MG63 (cell line): ENCODE results near the gene TNKS1BP1. TPM values are rescaled to one million over a fixed set of nuclear protein-coding genes. Genes with fewer than 3 reads are reported as not detected.
A peak's percentile ranks its signal among the peaks of the same experiment; 100 is the strongest.
"Not testable (repeated sequence)": the region's sequence is repeated elsewhere in the genome, so short reads cannot be mapped to it uniquely, and the experiment has no call there.

Source experiments
- DNase-seq: peaks from one replicate; pipeline ENCODE4 v3.0.0-alpha.2; 2020
- H3K27me3 ChIP-seq: fragments of 250-450 bp; sonication (Bioruptor Pico); 2 replicates; pipeline ENCODE4 v1.5.1; 2020; ENCODE audit warnings: mild to moderate bottlenecking, moderate library complexity
- H3K36me3 ChIP-seq: fragments of 250-450 bp; sonication (Bioruptor Pico); 2 replicates; pipeline ENCODE4 v1.5.1; 2020; ENCODE audit warnings: mild to moderate bottlenecking, moderate library complexity
- H3K4me3 ChIP-seq: fragments of 250-450 bp; sonication (Bioruptor Pico); 2 replicates; pipeline ENCODE4 v1.5.1; 2020; ENCODE audit warnings: mild to moderate bottlenecking, moderate library complexity
- H3K9me3 ChIP-seq: fragments of 250-450 bp; sonication (Bioruptor Pico); 2 replicates; pipeline ENCODE4 v1.5.1; 2020; ENCODE audit warnings: mild to moderate bottlenecking, moderate library complexity
- total RNA-seq: library from RNA; depleted of rRNA; stranded (reverse); fragments of >200 nt; shearing (Covaris generic); gene quantifications from 2 replicates; pipeline ENCODE4 v1.2.3, GENCODE V29; 2014; ENCODE audit warnings: low replicate concordance

TNKS1BP1 gene
- total RNA-seq, 1 experiment from 2014 or later, result 86.8 TPM

GRCh38 chr11:57341250-57341808 lies 16.6 kb upstream of the TNKS1BP1 start:
- no peaks in the 10 kb centered on the region for H3K27me3 ChIP-seq
- H3K9me3 ChIP-seq, result no peaks in the 10 kb centered on the region
- DNase-seq, result no peak
- H3K36me3 ChIP-seq, result no peaks in the 10 kb centered on the region
- H3K4me3 ChIP-seq, result no peak overlapping the region

- H3K4me3 ChIP-seq, result no peak overlapping the region
- no peaks in the 10 kb centered on the region for H3K9me3 ChIP-seq
- H3K27me3 ChIP-seq, result no peaks in the 10 kb centered on the region
- no peak for DNase-seq
- H3K36me3 ChIP-seq, result no peaks in the 10 kb centered on the region
Measured at GRCh38 chr11:57340039-57340615, 15.4 kb upstream of the TNKS1BP1 start.

DNA sequence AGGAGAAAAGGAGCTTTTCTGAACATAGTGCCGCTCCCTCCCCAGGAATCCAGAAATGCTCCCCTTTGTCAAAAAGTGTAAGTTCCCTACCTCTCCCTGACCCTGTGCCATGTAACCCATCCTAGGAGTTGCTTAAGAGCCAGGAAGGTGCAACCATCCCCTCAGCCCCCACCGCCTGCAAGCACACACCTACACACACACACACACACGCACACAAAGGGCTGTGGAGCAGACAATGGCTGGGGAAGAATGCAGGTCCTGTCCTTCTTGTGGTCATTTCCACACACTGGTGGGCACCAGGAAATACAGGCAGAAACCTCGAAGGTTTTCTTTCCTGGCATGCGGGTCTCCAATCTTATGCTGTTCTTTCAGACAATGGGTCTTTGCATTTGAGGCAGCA lies 14.6 kb upstream of the TNKS1BP1 start:
- DNase-seq, result no peak
- no peaks in the 10 kb centered on the region for H3K27me3 ChIP-seq
- peaks cover 8% of the 10 kb centered on the region for H3K36me3 ChIP-seq
- no peaks in the 10 kb centered on the region for H3K9me3 ChIP-seq
- H3K4me3 ChIP-seq, result no peak overlapping the region

- DNase-seq, result no peak
- Histone ChIP-seq H3K4me3 (no peak within 1 kb of the TSS), H3K9me3 (no peaks in the 10 kb centered on the region), H3K27me3 (no peaks in the 10 kb centered on the region), H3K36me3 (peaks cover 19% of the 10 kb centered on the region)
Measured at GRCh38 chr11:57338142-57338541, 13.4 kb upstream of the TNKS1BP1 start, which contains the start of gene P2RX3. P2RX3 (plus strand) TSS chr11:57338352; CDS start chr11:57338551, 199 bp downstream.

- not testable (repeated sequence) for H3K27me3 ChIP-seq
Measured at GRCh38 chr11:57336856-57337255, 12.1 kb upstream of the TNKS1BP1 start.

GRCh38 chr11:57336111-57336666 lies 11.4 kb upstream of the TNKS1BP1 start:
- Histone ChIP-seq H3K9me3 (no peaks in the 10 kb centered on the region), H3K4me3 (peak overlapping the region; percentile 66), H3K36me3 (peaks cover 39% of the 10 kb centered on the region), H3K27me3 (no peaks in the 10 kb centered on the region)
- no peak for DNase-seq

More at GRCh38 chr11:57336856-57337255, 12.1 kb upstream of the TNKS1BP1 start:
- H3K4me3 ChIP-seq, H3K9me3 ChIP-seq, DNase-seq: not testable (repeated sequence)
- peaks cover 32% of the 10 kb centered on the region for H3K36me3 ChIP-seq

- DNase-seq, result peak; percentile 91
- Histone ChIP-seq H3K36me3 (peaks cover 46% of the 10 kb centered on the region), H3K4me3 (peak within 1 kb of the TSS; percentile 66), H3K9me3 (no peaks in the 10 kb centered on the region), H3K27me3 (no peaks in the 10 kb centered on the region)
Measured at GRCh38 chr11:57335343-57336110, 10.8 kb upstream of the TNKS1BP1 start, which contains the start of gene SSRP1. SSRP1 (minus strand) TSS chr11:57335892; CDS start chr11:57335121, 771 bp downstream.

DNA sequence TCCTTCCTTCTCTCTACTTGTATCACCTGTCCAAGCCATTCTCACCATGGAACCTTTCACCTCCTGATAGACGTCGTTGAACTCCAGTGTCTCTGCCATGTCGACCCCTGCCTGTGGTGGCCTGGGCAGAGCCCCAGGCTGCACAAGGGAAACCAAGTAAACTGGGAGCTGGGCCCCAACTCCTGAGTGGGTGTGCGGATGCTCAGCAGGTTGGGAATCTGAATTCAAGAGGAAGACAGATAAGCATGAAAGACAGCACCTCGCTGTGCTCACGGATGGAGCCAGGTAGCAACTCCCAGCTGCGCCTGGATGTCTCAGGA lies 10.2 kb upstream of the TNKS1BP1 start:
- Histone ChIP-seq H3K4me3 (peak overlapping the region; percentile 66), H3K36me3 (peaks cover 51% of the 10 kb centered on the region), H3K27me3 (no peaks in the 10 kb centered on the region), H3K9me3 (no peaks in the 10 kb centered on the region)
- DNase-seq, result no peak

- no peak overlapping the region for H3K4me3 ChIP-seq
- no peak for DNase-seq
- no peaks in the 10 kb centered on the region for H3K9me3 ChIP-seq
- H3K27me3 ChIP-seq, result no peaks in the 10 kb centered on the region
- H3K36me3 ChIP-seq, result peaks cover 70% of the 10 kb centered on the region
Measured at GRCh38 chr11:57332694-57333440, 8.1 kb upstream of the TNKS1BP1 start.

DNA sequence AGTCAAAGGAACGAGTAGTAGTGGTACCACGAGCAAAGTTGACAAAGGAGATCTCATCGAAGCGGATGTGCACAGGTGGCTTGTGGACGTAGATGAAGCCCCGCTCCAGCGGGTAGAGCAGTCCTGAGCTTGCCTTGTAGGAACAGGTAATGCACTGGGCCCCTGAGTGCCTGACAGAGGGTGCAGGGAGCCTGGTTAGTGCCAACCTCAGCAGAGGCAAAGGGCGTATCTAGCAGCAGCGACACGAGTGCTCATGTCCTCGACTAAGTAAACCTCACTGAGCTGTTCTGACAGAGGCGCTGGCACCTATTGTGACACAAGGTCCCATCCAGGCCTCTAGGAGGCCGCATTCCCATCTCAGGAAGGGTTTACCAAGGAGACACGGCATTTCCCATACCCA lies 7.0 kb upstream of the TNKS1BP1 start:
- Histone ChIP-seq H3K9me3 (no peaks in the 10 kb centered on the region), H3K27me3 (no peaks in the 10 kb centered on the region), H3K4me3 (no peak overlapping the region), H3K36me3 (peaks cover 80% of the 10 kb centered on the region)
- DNase-seq, result no peak

GRCh38 chr11:57330029-57330428 lies 5.3 kb upstream of the TNKS1BP1 start:
- no peak overlapping the region for H3K4me3 ChIP-seq
- no peak for DNase-seq
- H3K9me3 ChIP-seq, result no peaks in the 10 kb centered on the region
- peaks cover 90% of the 10 kb centered on the region for H3K36me3 ChIP-seq
- H3K27me3 ChIP-seq, result no peaks in the 10 kb centered on the region

DNA sequence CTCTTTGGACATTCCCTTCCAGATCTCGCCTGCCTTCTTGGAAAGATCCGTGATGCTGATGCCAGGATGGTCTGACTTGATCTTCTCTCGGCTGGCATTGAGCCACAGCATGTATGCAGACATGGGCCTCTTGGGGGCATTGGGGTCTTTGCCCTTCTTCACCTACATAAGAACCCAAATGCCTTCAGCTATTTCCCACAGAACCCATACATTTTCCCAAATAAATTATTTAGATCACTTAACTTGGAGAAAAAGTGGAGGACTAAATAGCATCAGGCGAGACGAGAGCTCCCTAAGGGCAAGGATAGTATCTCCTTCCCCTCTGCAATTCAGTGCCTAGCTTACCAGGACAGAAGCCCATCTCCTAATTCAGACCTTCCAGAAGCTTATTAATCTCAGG lies 3.0 kb upstream of the TNKS1BP1 start:
- Histone ChIP-seq H3K4me3 (no peak overlapping the region), H3K36me3 (peaks cover 67% of the 10 kb centered on the region), H3K27me3 (no peaks in the 10 kb centered on the region), H3K9me3 (no peaks in the 10 kb centered on the region)
- no peak for DNase-seq

- peaks cover 56% of the 10 kb centered on the region for H3K36me3 ChIP-seq
- no peak for DNase-seq
- peak overlapping the region; percentile 77 for H3K4me3 ChIP-seq
- no peaks in the 10 kb centered on the region for H3K9me3 ChIP-seq
- no peaks in the 10 kb centered on the region for H3K27me3 ChIP-seq
Measured at GRCh38 chr11:57325735-57326048, 940 bp upstream of the TNKS1BP1 start.

DNA sequence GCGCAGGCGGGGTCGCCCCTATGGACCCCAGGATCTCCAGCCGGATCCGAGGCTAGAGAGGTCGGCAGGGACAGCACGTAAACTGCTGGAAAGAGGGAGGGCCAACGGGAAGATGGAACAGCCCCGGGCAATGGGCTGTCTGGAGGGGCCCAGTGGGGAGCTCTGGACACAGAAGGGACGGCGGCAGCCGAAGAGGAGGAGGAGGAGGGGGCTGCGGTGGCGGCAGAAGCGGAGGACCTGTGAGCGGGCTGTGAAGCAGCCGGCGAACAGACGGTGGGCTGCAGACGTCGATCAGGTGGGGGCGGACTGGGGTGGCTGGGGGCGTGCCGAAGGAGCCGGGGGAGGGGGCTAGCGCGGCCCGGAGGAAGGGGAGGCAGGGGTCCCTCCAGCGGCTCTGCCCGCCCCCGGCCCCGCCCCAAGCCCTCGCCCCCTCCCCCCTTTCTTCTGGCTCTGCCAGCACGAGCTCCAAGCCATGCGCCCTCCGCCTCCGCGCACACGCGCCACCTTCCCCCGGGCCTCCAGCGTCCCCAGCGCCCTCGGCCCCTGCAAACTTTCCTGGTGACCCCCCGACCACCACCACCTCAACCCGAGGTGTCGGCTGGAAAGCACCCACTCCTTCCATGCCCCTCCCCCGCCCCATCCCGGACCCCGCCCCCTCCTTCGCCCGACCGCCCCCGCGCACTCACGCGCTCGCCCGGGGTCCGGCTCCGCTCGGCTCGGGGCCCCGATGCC lies 432 bp downstream of the TNKS1BP1 start:
- DNase-seq, result peak; percentile 50

DNA sequence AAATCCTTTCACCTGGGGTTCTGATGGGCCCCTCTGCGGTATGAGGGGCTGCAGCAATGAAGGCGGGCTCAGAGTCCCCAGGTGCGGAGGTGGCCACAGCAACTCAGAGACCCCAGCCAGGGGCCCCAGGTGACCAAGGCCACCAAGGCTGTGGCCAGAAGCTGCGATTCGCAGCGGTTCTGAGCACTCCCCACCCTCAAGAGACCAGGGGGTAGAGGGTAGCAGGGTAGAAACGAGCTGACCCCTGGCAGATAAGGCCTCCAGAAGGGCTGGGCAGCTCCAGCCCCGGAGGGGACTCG lies 948 bp downstream of the TNKS1BP1 start:
- DNase-seq, result no peak
- Histone ChIP-seq H3K36me3 (peaks cover 50% of the 10 kb centered on the region), H3K27me3 (no peaks in the 10 kb centered on the region), H3K9me3 (no peaks in the 10 kb centered on the region), H3K4me3 (peak overlapping the region; percentile 77)

More for the DNA sequence above, 432 bp downstream of the TNKS1BP1 start:
- Histone ChIP-seq H3K4me3 (peak overlapping the region; percentile 77), H3K9me3 (no peaks in the 10 kb centered on the region), H3K27me3 (no peaks in the 10 kb centered on the region), H3K36me3 (peaks cover 52% of the 10 kb centered on the region)

- H3K9me3 ChIP-seq, result no peaks in the 10 kb centered on the region
- H3K4me3 ChIP-seq, result peak overlapping the region; percentile 77
- no peaks in the 10 kb centered on the region for H3K27me3 ChIP-seq
- peaks cover 49% of the 10 kb centered on the region for H3K36me3 ChIP-seq
- peak; percentile 14 for DNase-seq
Measured at GRCh38 chr11:57323167-57323854, 1.4 kb downstream of the TNKS1BP1 start.
